SW480 (cell line): ENCODE data around the gene ZCCHC7.
A peak's percentile ranks its signal among the peaks of the same experiment; 100 is the strongest.
"Not testable (repeated sequence)": the region's sequence is repeated elsewhere in the genome, so short reads cannot be mapped to it uniquely, and the experiment has no call there.

Experiments
- DNase-seq: peaks from one replicate; pipeline ENCODE4 v3.0.0-alpha.2; 2016; ENCODE audit warnings: low spot score

ZCCHC7 gene

DNA sequence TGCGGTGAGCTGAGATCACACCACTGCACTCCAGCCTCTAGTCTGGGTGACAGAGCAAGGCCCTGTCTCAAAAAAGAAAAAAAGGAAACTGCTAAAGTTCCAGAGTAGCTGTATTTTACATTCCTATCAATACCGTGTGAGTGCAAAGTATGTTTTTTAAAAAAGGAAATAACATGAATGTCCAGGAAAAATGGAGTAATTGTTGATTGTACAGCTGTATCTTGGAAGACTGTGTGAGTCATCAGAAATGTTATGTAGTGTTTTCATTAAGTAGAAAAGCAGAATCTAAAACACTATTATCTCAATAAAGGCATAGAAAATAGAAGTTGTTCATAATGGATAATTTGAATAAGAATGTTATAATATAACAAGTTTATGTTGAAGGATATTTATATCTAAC lies 53.9 kb downstream of the ZCCHC7 start:
- no peak for DNase-seq

DNA sequence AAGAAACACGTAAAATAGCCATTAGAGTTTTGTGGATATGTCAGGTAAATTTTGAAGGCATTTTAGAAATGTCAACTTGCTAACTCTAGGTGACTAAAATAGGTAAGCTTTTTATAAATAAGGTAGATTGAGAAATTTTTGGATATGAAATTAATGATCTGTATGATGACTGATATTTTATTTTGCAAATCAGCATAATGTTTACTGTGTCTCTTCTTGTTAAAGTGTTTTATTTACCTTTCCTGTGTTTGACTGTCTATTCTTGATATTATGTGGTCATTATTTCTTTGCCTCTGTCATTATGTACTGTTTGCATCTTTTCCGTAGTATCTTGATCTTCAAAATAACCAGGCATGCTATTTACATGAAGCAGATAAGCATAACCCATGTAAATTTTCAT lies 58.4 kb downstream of the ZCCHC7 start:
- DNase-seq = no peak

DNA sequence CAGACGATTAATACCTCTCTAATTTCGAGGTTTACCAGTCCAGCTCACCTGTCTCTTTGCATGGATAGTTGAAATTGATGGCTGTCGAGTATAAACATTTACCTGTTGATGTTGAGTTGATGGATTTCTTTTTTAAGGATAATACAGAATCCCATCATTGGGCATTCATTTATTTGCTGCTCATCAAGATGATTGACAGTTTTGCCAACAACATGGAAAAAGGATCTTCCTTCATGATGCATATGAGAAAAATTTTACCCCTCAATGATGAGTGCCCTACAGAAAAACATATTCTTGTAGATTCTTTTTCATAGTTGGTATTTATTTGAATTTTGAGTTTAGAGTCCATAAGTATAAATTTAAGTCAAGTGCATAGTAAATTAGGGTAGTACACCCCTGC lies 59.2 kb downstream of the ZCCHC7 start:
- DNase-seq = no peak

DNA sequence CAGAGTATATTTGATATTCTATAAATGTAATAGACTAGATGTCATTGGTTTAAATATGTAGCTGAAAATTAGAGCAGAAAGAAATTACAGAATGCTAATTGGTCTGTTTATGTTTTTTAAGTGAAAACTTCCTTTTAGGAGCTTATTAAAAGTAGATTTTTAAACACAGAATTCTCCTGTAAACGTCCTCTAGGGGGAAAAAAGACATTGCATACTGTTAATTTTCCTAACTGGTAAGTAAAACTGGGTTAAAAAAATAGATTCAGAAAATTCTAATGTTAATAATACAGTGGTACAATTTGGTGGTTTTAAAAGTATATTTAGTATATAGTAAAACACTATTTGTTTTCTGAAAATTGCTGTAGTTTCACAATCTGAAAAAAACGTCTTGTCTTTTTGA lies 59.8 kb downstream of the ZCCHC7 start:
- DNase-seq = no peak

DNA sequence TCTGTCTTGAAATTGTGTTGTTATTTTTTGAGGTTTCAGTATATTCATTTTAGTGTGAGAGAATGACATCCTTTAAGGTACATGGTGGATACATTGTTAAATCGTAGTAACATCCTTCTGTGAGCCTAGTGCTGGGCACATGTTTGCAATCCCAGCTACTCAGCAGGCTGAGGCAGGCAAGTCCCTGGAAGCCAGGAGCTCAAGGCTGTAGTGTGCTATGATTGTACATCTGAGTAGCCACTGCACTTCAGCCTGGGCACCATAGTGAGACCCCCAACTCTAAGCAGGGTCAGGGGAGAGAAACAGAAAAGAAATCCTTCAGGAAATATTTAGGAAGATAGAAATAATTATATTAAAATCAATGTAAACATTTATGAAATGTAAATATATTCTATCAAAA lies 62.3 kb downstream of the ZCCHC7 start:
- no peak for DNase-seq

DNA sequence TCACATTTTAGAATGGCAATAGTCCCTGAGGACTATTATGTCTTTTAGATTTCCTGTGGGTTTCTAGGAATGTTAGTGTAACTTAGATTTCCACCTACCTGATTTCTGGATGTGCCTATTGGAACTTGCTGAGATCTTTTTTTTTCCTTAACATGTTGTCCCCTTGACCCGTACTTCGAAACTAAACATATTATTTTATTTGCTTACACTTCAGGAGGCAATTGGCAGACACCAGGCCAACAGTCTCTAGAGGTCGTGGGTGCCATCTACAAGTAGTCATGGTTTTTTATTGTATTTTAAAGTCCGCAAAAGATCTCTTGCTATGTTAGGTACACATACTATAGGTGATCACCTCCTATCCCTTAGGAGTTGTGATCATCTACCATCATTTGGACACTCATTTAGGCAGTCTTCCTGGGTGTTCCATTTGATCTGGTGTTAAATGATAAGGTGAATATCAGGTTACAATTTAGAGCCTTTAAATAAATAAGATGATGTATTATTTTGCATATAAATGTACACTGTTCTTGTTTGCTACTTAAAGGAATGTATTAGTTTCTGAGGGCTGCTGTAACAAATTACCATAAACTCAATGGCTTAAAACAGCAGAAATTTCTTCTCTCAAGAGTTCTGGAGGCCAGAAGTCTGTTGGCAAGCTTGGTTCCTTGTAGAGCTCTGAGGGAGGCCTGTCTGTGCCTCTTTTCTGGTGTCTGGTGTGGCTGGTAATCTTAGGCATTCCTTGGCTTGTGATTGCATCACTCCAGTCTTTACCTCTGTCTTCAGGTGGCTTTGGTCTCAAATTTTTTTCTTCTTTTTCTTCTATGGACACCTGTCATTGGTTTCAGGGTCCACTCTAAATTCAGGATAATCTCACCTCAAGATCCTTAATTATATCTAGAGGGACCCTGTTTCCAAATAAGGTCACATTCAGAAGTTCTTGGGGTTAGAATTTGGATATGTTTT lies 64.8 kb downstream of the ZCCHC7 start:
- DNase-seq = no peak

DNA sequence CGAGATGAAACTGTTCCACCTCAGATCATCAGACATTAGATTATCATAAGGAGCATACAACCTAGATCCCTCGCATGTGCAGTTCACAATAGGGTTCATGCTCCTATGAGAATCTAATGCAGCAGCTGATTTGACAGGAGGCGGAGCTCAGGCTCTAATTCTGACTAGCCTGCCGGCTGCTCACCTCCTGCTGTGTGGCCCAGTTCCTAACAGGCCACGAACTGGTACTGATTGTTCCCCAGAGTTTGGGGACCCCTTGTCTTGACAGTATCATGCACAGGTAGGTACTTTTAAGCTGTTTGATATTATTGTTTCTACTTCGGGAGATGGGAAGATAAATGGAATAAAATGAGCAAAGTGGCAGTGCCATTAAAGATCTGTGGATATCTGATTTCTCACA lies 66.9 kb downstream of the ZCCHC7 start:
- no peak for DNase-seq

DNA sequence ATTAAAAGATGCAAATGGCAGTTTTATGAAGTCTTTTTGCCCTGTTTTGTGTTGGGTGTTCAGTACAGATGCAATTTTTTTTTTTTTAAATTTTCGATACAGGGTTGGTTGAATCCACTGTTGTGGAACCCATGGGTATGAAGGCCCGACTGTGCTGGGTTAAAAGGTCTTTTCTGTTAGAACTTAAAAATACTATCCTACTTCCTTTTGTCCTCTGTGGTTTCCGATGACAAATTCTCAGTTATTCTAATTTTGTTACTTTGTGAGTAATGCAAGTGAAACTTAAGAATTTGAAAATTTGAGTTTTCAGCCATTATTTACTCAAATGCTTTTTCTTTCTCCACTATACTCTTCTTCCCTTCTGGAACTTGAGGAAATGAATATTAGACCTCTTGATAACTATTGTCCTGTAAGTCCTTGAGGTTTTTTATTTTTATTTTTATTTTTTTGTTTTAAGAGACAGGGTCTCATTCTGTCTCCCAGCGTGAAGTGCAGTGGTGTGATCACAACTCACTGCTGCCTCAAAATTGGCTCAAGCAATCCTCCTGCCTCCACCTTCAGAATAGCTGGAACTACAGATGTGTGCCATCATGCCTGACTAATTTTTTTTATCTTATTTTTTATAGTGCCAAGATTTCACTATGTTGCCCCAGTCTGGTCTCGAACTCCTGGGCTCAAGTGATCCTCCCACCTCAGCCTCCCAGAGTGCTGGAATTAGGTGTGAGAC lies 67.5 kb downstream of the ZCCHC7 start:
- no peak for DNase-seq

DNA sequence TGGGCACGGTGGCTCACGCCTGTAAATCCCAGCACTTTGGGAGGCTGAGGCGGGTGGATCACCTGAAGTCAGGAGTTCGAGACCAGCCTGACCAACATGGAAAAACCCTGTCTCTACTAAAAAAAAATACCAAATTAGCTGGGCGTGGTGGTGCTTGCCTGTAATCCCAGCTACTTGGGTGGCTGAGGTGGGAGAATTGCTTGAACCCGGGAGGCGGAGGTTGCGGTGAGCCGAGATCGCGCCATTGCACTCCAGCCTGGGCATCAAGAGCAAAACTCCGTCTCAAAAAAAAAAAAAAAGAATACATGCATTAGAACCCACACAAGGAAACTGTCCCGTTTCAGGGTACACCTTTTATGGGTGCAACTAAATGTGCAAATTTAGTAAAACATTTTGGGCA lies 70.4 kb downstream of the ZCCHC7 start:
- DNase-seq = not testable (repeated sequence)

DNA sequence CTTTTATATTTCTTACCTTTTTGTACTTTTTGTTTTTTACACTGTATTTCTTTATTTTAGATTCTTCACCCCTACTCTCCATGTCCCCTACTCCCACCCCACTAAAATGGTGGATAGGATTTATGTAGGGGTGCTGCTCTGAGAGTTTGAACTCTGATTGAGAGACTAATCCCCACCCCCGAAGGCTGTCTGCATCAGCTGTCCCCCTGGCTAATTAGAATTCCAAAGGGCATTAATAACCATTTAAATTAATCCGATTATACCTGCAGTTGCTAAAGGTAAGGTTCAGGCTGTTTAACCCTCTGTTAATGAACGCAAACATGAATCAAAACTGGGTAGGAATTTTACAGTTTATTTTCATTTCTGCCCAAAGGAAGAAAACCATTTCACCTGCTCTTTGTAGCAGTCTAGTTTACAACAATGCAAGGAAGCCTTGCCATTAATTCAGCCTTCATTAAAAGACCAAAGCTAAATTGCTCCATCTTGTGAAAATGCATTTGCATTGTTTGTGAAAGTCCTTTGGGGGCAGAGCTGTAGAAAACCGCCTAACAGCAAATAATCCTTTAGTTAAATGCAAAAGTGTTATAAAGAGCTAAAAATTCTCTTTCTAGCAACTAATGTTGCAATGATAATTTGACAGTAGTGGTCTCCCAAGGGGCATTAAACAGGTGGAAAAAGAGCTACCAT lies 71.2 kb downstream of the ZCCHC7 start:
- DNase-seq = no peak

DNA sequence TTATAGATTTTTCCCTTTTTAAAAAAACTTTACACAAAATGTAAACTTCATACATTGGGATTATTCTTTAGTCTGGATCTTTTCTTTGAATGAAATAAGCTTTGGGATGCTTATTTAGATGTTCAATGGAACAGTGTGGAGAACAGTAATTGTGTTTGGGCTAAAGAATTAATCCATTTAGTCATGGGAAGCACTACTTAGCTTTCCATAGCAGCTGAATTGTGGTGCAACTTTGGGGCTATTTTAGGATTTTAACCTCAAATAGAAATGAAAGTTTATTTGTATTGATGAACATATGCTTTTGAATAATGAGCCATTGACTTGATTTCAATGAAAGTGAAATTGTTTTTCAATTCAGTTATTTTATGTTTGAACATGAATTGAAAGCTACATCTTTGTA lies 72.4 kb downstream of the ZCCHC7 start:
- DNase-seq = no peak

DNA sequence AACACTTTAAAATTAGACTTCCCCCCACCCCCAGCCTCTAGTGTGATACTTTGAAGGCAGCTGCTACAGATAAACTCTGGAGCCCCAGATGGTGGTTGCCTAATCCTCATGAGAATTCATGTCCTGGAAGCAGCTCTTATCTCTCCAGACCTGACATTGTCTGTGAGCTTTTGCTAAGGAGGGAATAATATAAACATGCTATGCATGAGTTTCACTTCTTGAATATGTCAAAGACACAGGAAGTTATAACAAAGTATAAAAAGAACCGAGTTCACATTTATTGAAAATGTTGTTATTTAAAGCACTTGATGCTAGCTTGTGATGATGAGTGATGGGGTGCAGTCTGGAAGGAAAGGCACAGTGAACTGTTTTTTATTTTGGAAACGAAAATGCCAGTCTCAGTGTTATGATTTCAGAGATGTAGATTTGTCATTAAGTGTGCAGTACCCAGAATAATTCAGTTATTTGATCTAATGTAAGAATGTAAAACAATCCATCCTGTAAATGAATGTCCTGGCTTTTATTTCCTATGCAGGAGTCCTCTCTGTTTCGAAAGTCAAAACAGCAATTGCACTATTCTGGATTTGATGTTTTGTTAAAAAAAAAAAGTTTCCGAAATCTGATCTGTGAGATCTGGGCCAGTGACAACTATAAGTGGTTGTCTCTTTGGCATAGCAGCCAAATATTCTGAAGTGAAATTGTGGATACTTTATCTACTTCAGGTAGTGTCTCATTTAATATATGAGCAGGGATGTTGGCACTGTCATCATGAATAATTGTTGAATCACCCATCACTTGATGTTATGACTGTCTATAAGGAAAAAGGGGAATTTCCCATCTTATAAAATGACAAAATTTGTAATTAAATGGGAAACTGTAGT lies 77.0 kb downstream of the ZCCHC7 start:
- no peak for DNase-seq

DNA sequence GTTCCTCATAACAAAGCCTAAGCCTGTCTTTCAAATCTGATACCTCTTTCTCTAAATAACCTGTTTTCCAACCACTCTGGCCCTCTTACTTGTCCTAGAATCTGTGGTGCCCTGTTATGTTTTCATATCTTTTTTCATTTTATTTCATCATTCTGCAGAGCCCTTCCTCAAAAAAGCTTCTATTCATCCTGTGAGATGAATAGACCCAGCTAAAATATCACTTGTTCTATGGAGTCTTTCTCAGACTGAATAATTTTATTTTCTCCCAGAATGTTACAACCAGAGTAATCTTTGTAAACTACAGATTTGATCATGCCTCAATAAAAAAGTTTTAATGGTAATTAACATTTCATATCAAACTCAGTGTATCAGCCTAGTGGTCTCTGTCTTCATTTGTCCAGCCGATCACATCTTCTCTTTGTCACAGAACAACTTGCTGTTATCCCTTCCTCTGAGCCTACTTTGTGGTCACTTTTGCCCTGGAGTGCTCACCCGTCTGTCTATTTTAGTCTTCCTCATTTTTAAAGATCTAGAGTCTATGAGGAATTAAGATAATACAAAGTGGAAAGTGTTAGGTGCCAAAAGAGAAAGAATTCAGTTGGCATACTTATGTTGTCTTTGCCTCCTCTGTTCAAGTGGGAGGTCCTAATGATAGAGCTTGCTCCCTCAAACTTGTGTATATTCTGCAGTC lies 77.8 kb downstream of the ZCCHC7 start:
- no peak for DNase-seq

DNA sequence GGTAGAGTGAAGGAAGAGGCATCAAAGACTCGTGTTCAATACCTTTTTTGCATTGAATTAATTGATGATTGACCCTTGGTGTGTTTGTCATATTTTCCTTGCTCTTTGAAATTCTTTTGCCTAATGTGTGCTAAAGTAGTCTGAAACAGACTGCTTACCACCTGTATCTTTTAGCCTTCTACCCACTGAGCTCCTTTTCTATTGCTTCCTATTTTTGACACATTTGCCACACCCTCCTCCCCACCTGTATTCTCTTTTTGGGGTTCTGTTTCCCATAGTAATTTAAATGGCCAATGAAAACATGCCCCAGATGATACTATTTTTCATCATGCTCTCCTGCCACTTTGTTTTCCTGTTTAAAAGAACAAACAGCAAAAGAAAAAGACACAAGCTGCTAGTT lies 78.5 kb downstream of the ZCCHC7 start:
- no peak for DNase-seq

DNA sequence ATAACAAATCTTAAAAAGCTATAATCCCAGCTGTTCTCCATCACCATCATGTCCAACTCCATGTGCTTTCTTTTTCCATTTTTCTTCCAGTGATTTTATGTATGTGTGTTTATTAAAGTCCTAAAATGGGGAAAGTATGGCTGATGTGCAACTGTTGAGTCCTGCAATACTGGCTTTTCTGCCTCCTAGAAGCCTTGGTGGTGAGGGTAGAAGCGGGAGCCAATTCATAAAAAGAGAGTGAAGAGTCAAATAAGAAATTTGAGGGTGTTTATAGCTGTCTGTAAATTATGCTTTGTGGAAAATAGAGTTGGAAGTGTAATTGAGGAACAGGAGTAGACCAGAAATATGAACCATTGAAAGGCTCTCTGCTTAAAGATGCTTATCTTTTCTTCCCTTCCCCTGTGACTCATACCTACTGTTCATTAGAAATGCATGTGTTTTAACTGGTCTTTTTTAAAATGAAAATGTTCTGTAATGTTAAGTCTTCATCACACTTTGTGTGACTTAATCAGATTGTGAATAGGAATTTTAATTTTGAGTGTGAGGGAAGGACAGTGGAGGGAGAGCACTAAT lies 80.1 kb downstream of the ZCCHC7 start:
- peak; percentile 13 for DNase-seq

DNA sequence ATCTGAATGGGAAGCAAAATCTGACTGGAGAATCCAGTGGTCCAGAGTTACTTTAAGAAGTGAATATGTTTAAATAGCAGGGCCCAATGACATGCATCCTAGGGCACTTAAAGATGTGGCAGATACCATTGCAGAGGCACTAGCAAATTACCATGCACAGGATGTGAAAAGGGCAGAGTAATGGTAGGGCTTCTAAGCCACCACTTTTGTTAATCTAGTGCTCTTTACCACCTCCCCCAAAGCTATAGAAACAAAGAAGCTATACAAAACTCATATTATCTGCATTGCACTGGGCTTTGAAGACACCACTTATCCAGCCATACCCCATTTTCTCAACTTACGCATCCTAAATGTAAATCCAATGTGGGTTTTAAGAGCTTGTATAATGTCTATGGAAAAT lies 81.2 kb downstream of the ZCCHC7 start:
- no peak for DNase-seq

DNA sequence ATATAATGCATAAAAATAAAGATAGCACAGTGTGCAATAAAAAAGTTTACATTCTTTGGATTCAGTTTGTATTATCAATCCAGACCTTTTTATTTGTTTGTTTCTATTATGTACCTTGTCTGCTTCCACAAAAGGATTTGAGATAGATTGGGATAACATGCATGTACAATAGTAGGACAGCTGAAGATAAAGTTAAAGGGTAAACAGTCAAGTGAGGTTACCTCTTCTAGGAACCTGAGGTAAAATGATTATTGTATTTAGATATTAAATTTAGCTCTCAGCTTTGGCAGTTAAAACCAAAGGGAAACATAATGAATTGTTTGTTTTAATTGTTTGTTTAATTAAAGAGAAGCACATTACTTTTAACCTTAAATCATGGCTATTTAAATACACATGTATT lies 81.7 kb downstream of the ZCCHC7 start:
- DNase-seq = no peak

DNA sequence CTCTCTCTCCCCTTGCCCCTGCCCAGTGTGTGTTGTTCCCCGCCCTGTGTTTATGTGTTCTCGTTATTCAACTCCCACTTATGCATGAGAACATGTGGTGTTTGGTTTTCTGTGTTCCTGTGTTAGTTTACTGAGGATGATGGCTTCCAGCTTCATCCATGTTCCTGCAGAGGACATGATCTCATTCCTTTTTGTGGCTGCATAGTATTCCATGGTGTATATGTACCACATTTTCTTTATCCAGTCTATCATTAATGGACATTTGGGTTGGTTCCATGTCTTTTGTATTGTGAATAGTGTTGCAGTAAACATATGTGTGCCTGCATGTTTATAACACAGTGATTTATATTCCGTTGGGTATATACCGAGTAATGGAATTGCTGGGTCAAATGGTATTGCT lies 83.1 kb downstream of the ZCCHC7 start:
- DNase-seq = not testable (repeated sequence)

DNA sequence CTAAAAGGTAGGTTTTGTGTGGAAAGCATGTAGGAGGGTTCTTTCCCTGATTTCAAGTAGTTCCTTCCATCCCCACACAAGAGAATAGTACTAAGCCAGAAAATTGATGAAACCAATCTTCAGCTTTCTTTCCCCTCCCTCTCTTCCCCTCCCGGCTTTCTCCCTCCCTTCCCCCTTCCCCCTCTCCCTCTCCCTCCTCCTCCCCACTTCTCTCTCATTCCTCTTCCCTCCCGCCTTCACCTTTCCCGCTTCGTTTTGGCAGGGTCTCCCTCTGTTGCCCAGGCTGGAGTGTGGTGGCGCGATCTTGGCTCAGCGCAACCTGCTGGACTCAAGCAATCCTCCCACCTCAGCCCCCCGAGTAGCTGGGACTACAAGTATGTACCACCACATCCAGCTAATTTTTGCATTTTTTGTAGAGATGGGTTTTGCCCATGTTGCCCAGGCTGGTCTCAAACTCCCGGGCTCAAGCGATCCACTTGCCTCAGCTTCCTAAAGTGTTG lies 85.8 kb downstream of the ZCCHC7 start:
- DNase-seq = no peak
